Measurements from ENCODE around the gene PSG7. TPM values are rescaled to one million over a fixed set of nuclear protein-coding genes. Genes with fewer than 3 reads are reported as not detected.
"Not testable (repeated sequence)": the region's sequence is repeated elsewhere in the genome, so short reads cannot be mapped to it uniquely, and the experiment has no call there.

The PSG7 gene
- total RNA-seq, 1 experiment from 2014 or later = not detected

- CTCF ChIA-PET; H3K27ac Mint-ChIP-seq (ENCODE audit: low read depth, unreplicated experiment); intact Hi-C loops (cut with micrococcal nuclease); H3K27me3 Mint-ChIP-seq (ENCODE audit: insufficient read depth, unreplicated experiment); H3K4me1 Mint-ChIP-seq (ENCODE audit: insufficient read depth, unreplicated experiment); H3K4me3 Mint-ChIP-seq (ENCODE audit: unreplicated experiment); H3K36me3 Mint-ChIP-seq (ENCODE audit: insufficient read depth, unreplicated experiment); H3K9me3 Mint-ChIP-seq (ENCODE audit: unreplicated experiment); BruUV-seq (replicated peaks); POLR2A ChIA-PET; DNase-seq (ENCODE audit: unreplicated experiment): not testable (repeated sequence)
Observed at GRCh38 chr19:42911731-42912130, 25.3 kb downstream of the PSG7 start.

GRCh38 chr19:42906162-42906561 lies 30.8 kb downstream of the PSG7 start:
- DNase-seq (ENCODE audit: unreplicated experiment); H3K4me3 Mint-ChIP-seq (ENCODE audit: unreplicated experiment); H3K4me1 Mint-ChIP-seq (ENCODE audit: insufficient read depth, unreplicated experiment); H3K9me3 Mint-ChIP-seq (ENCODE audit: unreplicated experiment); POLR2A ChIA-PET; H3K27ac Mint-ChIP-seq (ENCODE audit: low read depth, unreplicated experiment); H3K36me3 Mint-ChIP-seq (ENCODE audit: insufficient read depth, unreplicated experiment); H3K27me3 Mint-ChIP-seq (ENCODE audit: insufficient read depth, unreplicated experiment); intact Hi-C loops (cut with micrococcal nuclease); BruUV-seq (replicated peaks): not testable (repeated sequence)
- CTCF ChIA-PET = interaction anchor here (0.6 kb wide), 1 partner anchor 201 kb away, joined by 3 read pairs; no protein-coding TSS in a partner anchor

- H3K27me3 Mint-ChIP-seq (ENCODE audit: insufficient read depth, unreplicated experiment); intact Hi-C loops (cut with micrococcal nuclease); DNase-seq (ENCODE audit: unreplicated experiment); H3K4me3 Mint-ChIP-seq (ENCODE audit: unreplicated experiment); H3K36me3 Mint-ChIP-seq (ENCODE audit: insufficient read depth, unreplicated experiment); H3K27ac Mint-ChIP-seq (ENCODE audit: low read depth, unreplicated experiment); H3K9me3 Mint-ChIP-seq (ENCODE audit: unreplicated experiment); BruUV-seq (replicated peaks): not testable (repeated sequence)
- ChIA-PET POLR2A (interaction anchor here (0.7 kb wide), 1 partner anchor 227 kb away, joined by 4 read pairs; no protein-coding TSS in a partner anchor), CTCF (interaction anchor here (0.6 to 1.8 kb wide), 3 partner anchors 19 to 217 kb away, joined by 4 to 12 read pairs (median 8); no protein-coding TSS in a partner anchor)
- H3K4me1 Mint-ChIP-seq (ENCODE audit: insufficient read depth, unreplicated experiment) = peaks cover 23% of the 10 kb centered on the region
Observed at GRCh38 chr19:42900561-42900960, 36.4 kb downstream of the PSG7 start.

- H3K4me3 Mint-ChIP-seq (ENCODE audit: unreplicated experiment); BruUV-seq (replicated peaks); DNase-seq (ENCODE audit: unreplicated experiment); H3K36me3 Mint-ChIP-seq (ENCODE audit: insufficient read depth, unreplicated experiment); H3K9me3 Mint-ChIP-seq (ENCODE audit: unreplicated experiment); H3K27me3 Mint-ChIP-seq (ENCODE audit: insufficient read depth, unreplicated experiment); intact Hi-C loops (cut with micrococcal nuclease); H3K27ac Mint-ChIP-seq (ENCODE audit: low read depth, unreplicated experiment): not testable (repeated sequence)
- H3K4me1 Mint-ChIP-seq (ENCODE audit: insufficient read depth, unreplicated experiment) = peaks cover 23% of the 10 kb centered on the region
- ChIA-PET POLR2A (interaction anchor here (0.7 kb wide), 1 partner anchor 228 kb away, joined by 4 read pairs; no protein-coding TSS in a partner anchor), CTCF (interaction anchor here (0.5 to 1.8 kb wide), 3 partner anchors 19 to 292 kb away, joined by 3 to 12 read pairs (median 8); no protein-coding TSS in a partner anchor)
Observed at GRCh38 chr19:42899674-42900073, 37.3 kb downstream of the PSG7 start.

- DNase-seq (ENCODE audit: unreplicated experiment); intact Hi-C loops (cut with micrococcal nuclease); H3K9me3 Mint-ChIP-seq (ENCODE audit: unreplicated experiment); H3K4me3 Mint-ChIP-seq (ENCODE audit: unreplicated experiment); H3K27me3 Mint-ChIP-seq (ENCODE audit: insufficient read depth, unreplicated experiment); POLR2A ChIA-PET; H3K27ac Mint-ChIP-seq (ENCODE audit: low read depth, unreplicated experiment); BruUV-seq (replicated peaks); H3K36me3 Mint-ChIP-seq (ENCODE audit: insufficient read depth, unreplicated experiment): not testable (repeated sequence)
- H3K4me1 Mint-ChIP-seq (ENCODE audit: insufficient read depth, unreplicated experiment) = peaks cover 23% of the 10 kb centered on the region
- CTCF ChIA-PET = interaction anchor here (0.7 kb wide), 1 partner anchor 106 kb away, joined by 3 read pairs; no protein-coding TSS in a partner anchor
Observed at GRCh38 chr19:42899110-42899509, 37.9 kb downstream of the PSG7 start.

GRCh38 chr19:42898656-42899055 lies 38.4 kb downstream of the PSG7 start:
- POLR2A ChIA-PET = interaction anchor here (0.9 kb wide), 1 partner anchor 9 kb away, joined by 3 read pairs; no protein-coding TSS in a partner anchor
- H3K36me3 Mint-ChIP-seq (ENCODE audit: insufficient read depth, unreplicated experiment); DNase-seq (ENCODE audit: unreplicated experiment); BruUV-seq (replicated peaks); H3K9me3 Mint-ChIP-seq (ENCODE audit: unreplicated experiment); intact Hi-C loops (cut with micrococcal nuclease); H3K27ac Mint-ChIP-seq (ENCODE audit: low read depth, unreplicated experiment); H3K27me3 Mint-ChIP-seq (ENCODE audit: insufficient read depth, unreplicated experiment); H3K4me3 Mint-ChIP-seq (ENCODE audit: unreplicated experiment): not testable (repeated sequence)
- CTCF ChIA-PET = interaction anchor here (0.6 to 0.7 kb wide), 2 partner anchors 106 to 107 kb away, joined by 3 read pairs; no protein-coding TSS in a partner anchor
- peaks cover 23% of the 10 kb centered on the region for H3K4me1 Mint-ChIP-seq (ENCODE audit: insufficient read depth, unreplicated experiment)

- DNase-seq (ENCODE audit: unreplicated experiment) = peak; percentile 55
- peaks cover 23% of the 10 kb centered on the region for H3K4me1 Mint-ChIP-seq (ENCODE audit: insufficient read depth, unreplicated experiment)
- BruUV-seq (replicated peaks); H3K36me3 Mint-ChIP-seq (ENCODE audit: insufficient read depth, unreplicated experiment); H3K27me3 Mint-ChIP-seq (ENCODE audit: insufficient read depth, unreplicated experiment); H3K4me3 Mint-ChIP-seq (ENCODE audit: unreplicated experiment); H3K9me3 Mint-ChIP-seq (ENCODE audit: unreplicated experiment); intact Hi-C loops (cut with micrococcal nuclease): not testable (repeated sequence)
- H3K27ac Mint-ChIP-seq (ENCODE audit: low read depth, unreplicated experiment) = peak overlapping the region; percentile 59
- ChIA-PET POLR2A (interaction anchor here (0.8 to 1.1 kb wide), 3 partner anchors 10 to 68 kb away, joined by 3 to 5 read pairs (median 5); no protein-coding TSS in a partner anchor), CTCF (interaction anchor here (0.6 to 0.8 kb wide), 2 partner anchors 44 to 331 kb away, joined by 3 read pairs; no protein-coding TSS in a partner anchor)
Observed at GRCh38 chr19:42897729-42898128, 39.3 kb downstream of the PSG7 start.

GRCh38 chr19:42890446-42890845 lies 46.6 kb downstream of the PSG7 start:
- CTCF ChIA-PET = interaction anchor here (0.6 kb wide), 1 partner anchor 57 kb away, joined by 7 read pairs; no protein-coding TSS in a partner anchor

GRCh38 chr19:42887876-42888445 lies 49.0 kb downstream of the PSG7 start:
- Mint-ChIP-seq H3K4me1 (ENCODE audit: insufficient read depth, unreplicated experiment) (peaks cover 12% of the 10 kb centered on the region), H3K27ac (ENCODE audit: low read depth, unreplicated experiment) (peak overlapping the region; percentile 55)
- not testable (repeated sequence) for H3K36me3 Mint-ChIP-seq (ENCODE audit: insufficient read depth, unreplicated experiment); DNase-seq (ENCODE audit: unreplicated experiment); H3K9me3 Mint-ChIP-seq (ENCODE audit: unreplicated experiment); H3K27me3 Mint-ChIP-seq (ENCODE audit: insufficient read depth, unreplicated experiment); BruUV-seq (replicated peaks); H3K4me3 Mint-ChIP-seq (ENCODE audit: unreplicated experiment)
- intact Hi-C loops (cut with micrococcal nuclease) = loop anchor here (10.0 kb wide), 1 partner anchor 53 kb away; no protein-coding TSS in a partner anchor
- ChIA-PET POLR2A (interaction anchor here (1.3 kb wide), 1 partner anchor 9 kb away, joined by 5 read pairs; no protein-coding TSS in a partner anchor), CTCF (interaction anchor here (0.6 to 5.9 kb wide), 3 partner anchors 35 to 208 kb away, joined by 3 to 54 read pairs (median 29); no protein-coding TSS in a partner anchor)

More at GRCh38 chr19:42890446-42890845, 46.6 kb downstream of the PSG7 start:
- H3K4me3 Mint-ChIP-seq (ENCODE audit: unreplicated experiment); H3K27ac Mint-ChIP-seq (ENCODE audit: low read depth, unreplicated experiment); DNase-seq (ENCODE audit: unreplicated experiment); H3K36me3 Mint-ChIP-seq (ENCODE audit: insufficient read depth, unreplicated experiment); BruUV-seq (replicated peaks); H3K27me3 Mint-ChIP-seq (ENCODE audit: insufficient read depth, unreplicated experiment); intact Hi-C loops (cut with micrococcal nuclease); H3K9me3 Mint-ChIP-seq (ENCODE audit: unreplicated experiment): not testable (repeated sequence)
- POLR2A ChIA-PET = interaction anchor here (0.5 kb wide), 1 partner anchor 46 kb away, joined by 3 read pairs; no protein-coding TSS in a partner anchor
- peaks cover 12% of the 10 kb centered on the region for H3K4me1 Mint-ChIP-seq (ENCODE audit: insufficient read depth, unreplicated experiment)
